Neural progenitor cell (in vitro differentiated cells): Measurements from ENCODE around the gene RAB5B.

Experiments
- CTCF ChIP-seq: fragments of 200-600 bp; sonication (generic); IDR thresholded peaks from 2 replicates; pipeline ENCODE4 v1.5.1; 2017; ENCODE audit warnings: antibody characterized with exemption, mild to moderate bottlenecking
- EZH2phosphoT487 ChIP-seq: fragments of 200-600 bp; sonication (generic); IDR thresholded peaks from 2 replicates; pipeline ENCODE4 v1.6.1; 2017; ENCODE audit warnings: antibody characterized with exemption

- no peak for TF ChIP-seq EZH2phosphoT487
- TF ChIP-seq CTCF, result no peak
Measured at GRCh38 chr12:55972042-55972441, 1.8 kb upstream of the RAB5B start.
